ENCODE data around the gene UBALD2. TPM values are rescaled to one million over a fixed set of nuclear protein-coding genes. Genes with fewer than 3 reads are reported as not detected.

Gene UBALD2
- total and polyA plus RNA-seq, 2 donors (not counting 1 experiment from before 2014, with no cell fraction given): 4.1 to 7.3 TPM

DNA sequence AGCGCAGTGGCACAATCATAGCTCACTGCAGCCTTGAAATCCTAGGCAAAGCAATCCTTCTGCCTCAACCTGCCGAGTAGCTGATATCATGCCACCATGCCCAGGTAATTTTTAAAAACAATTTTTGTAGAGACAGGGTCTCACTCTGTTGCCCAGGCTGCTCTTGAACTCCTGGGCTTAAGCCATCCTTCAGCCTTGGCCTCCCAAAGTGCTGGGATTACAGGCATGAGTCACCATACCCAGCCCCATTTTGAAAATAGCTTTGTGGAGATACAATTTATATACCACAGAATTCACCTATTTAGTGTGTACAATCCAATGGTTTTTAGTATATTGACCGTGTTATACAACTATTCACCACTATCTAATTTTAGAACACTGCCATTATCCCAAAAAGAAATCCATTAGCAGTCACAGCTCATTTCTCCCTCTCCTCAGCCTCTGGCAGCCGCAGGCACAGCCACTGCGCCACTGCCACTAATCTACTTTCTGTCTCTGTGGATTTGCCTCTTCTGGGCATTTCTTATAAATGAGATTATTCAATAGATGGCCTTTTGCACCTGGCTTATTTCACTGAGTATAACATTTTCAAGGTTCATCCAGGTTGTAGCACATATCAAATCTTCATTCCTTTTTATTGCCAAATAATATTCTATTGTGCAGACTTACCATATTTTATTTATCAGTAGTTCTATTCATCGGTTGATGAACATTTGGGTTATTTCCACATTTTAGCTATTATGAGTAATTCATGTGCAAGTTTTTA, 31.4 kb upstream of the UBALD2 start:
- Histone ChIP-seq H3K4me1 (ENCODE audit: control insufficient read depth, extremely low read depth, insufficient read depth, low read length) (peaks cover 2% of the 10 kb centered on the region), H3K9me3 (ENCODE audit: control insufficient read depth, insufficient read depth, low read depth, low read length) (no peaks in the 10 kb centered on the region), H3K4me2 (ENCODE audit: extremely low read depth, insufficient read depth, low read length) (no peak overlapping the region), H3K27me3 (ENCODE audit: control insufficient read depth, insufficient read depth, low read length) (no peaks in the 10 kb centered on the region), H4K20me1 (ENCODE audit: control insufficient read depth, extremely low read depth, insufficient read depth, low read length) (no peaks in the 10 kb centered on the region), H3K9ac (ENCODE audit: insufficient read depth, low read length) (no peak overlapping the region), H3K79me2 (ENCODE audit: control insufficient read depth, insufficient read depth, low read length) (no peaks in the 10 kb centered on the region), H3K4me3 (replicated peaks in 1 of 4; ENCODE audit: control extremely low read depth in 1 of 4, insufficient read depth in 1 of 4, low read depth in 3 of 4, low read length in 4 of 4) (no peak overlapping the region), H3K27ac (ENCODE audit: insufficient read depth, low read length) (no peak overlapping the region), H2AFZ (ENCODE audit: low read length) (no peak overlapping the region), H3K36me3 (ENCODE audit: control insufficient read depth, insufficient read depth, low read length) (no peaks in the 10 kb centered on the region)
- no peak for TF ChIP-seq EZH2 (IDR thresholded peaks at IDR 0.05; ENCODE audit: low read length, missing control alignments)
- TF ChIP-seq, protein P1, sequence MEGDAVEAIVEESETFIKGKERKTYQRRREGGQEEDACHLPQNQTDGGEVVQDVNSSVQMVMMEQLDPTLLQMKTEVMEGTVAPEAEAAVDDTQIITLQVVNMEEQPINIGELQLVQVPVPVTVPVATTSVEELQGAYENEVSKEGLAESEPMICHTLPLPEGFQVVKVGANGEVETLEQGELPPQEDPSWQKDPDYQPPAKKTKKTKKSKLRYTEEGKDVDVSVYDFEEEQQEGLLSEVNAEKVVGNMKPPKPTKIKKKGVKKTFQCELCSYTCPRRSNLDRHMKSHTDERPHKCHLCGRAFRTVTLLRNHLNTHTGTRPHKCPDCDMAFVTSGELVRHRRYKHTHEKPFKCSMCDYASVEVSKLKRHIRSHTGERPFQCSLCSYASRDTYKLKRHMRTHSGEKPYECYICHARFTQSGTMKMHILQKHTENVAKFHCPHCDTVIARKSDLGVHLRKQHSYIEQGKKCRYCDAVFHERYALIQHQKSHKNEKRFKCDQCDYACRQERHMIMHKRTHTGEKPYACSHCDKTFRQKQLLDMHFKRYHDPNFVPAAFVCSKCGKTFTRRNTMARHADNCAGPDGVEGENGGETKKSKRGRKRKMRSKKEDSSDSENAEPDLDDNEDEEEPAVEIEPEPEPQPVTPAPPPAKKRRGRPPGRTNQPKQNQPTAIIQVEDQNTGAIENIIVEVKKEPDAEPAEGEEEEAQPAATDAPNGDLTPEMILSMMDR (conservative IDR thresholded peaks at IDR 0.05 in 1 of 2, IDR thresholded peaks at IDR 0.05 in 1 of 2; ENCODE audit: low read depth in 1 of 2, low read length in 2 of 2): no peak
- no peak for DNase-seq (ENCODE audit: low read depth in 2 of 2)

DNA sequence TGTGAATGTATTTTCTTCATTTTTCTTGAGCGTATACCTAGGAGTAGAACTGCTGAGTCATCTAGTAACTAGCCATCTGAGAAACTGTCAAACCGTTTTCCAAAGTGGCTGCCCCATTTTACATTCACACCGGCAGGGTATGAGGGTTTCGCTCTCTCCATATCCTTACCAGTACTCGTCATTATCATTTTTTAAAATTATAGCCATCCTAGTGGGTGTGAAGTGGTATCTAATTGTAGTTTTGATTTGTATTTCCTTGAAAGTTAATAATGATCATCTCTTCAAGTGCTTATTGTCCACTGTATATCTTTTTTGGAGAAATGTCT, 30.8 kb upstream of the UBALD2 start:
- H3K4me1 ChIP-seq (ENCODE audit: control insufficient read depth, extremely low read depth, insufficient read depth, low read length): peaks cover 2% of the 10 kb centered on the region
- no peaks in the 10 kb centered on the region for H3K9me3 ChIP-seq (ENCODE audit: control insufficient read depth, insufficient read depth, low read depth, low read length)
- no peaks in the 10 kb centered on the region for H3K27me3 ChIP-seq (ENCODE audit: control insufficient read depth, insufficient read depth, low read length)
- DNase-seq (ENCODE audit: low read depth in 2 of 2): no peak
- no peaks in the 10 kb centered on the region for H3K36me3 ChIP-seq (ENCODE audit: control insufficient read depth, insufficient read depth, low read length)
- H3K4me2 ChIP-seq (ENCODE audit: extremely low read depth, insufficient read depth, low read length): no peak overlapping the region
- no peak overlapping the region for H3K9ac ChIP-seq (ENCODE audit: insufficient read depth, low read length)
- no peak overlapping the region for H3K4me3 ChIP-seq (replicated peaks in 1 of 4; ENCODE audit: control extremely low read depth in 1 of 4, insufficient read depth in 1 of 4, low read depth in 3 of 4, low read length in 4 of 4)
- H2AFZ ChIP-seq (ENCODE audit: low read length): no peak overlapping the region
- H3K79me2 ChIP-seq (ENCODE audit: control insufficient read depth, insufficient read depth, low read length): no peaks in the 10 kb centered on the region
- no peaks in the 10 kb centered on the region for H4K20me1 ChIP-seq (ENCODE audit: control insufficient read depth, extremely low read depth, insufficient read depth, low read length)
- no peak overlapping the region for H3K27ac ChIP-seq (ENCODE audit: insufficient read depth, low read length)
- TF ChIP-seq, protein P1 (conservative IDR thresholded peaks at IDR 0.05 in 1 of 2, IDR thresholded peaks at IDR 0.05 in 1 of 2; ENCODE audit: low read depth in 1 of 2, low read length in 2 of 2): no peak
- no peak for TF ChIP-seq EZH2 (IDR thresholded peaks at IDR 0.05; ENCODE audit: low read length, missing control alignments)

DNA sequence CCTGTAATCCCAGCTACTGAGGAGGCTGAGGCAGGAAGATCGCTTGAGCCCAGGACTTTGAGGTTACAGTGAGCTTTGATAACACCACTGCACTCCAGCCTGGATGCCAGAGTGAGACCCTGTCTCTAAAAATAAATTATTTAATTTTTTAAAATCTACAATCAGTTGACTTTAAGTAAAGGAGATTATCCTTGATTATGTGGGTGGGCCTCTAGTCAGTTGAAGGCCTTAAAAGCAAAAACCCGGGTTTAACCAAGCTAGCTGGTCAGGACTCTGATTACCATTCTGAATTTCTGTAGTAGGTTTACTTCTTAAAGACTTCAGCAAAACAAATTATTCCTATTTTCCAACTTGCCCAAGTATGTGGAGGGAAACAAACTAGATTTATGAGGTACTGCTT, 29.3 kb upstream of the UBALD2 start:
- Histone ChIP-seq H3K4me2 (ENCODE audit: extremely low read depth, insufficient read depth, low read length) (no peak overlapping the region), H4K20me1 (ENCODE audit: control insufficient read depth, extremely low read depth, insufficient read depth, low read length) (no peaks in the 10 kb centered on the region), H3K27ac (ENCODE audit: insufficient read depth, low read length) (no peak overlapping the region)

More for the DNA sequence above, 29.3 kb upstream of the UBALD2 start:
- Histone ChIP-seq H2AFZ (ENCODE audit: low read length) (no peak overlapping the region), H3K9ac (ENCODE audit: insufficient read depth, low read length) (no peak overlapping the region), H3K36me3 (ENCODE audit: control insufficient read depth, insufficient read depth, low read length) (no peaks in the 10 kb centered on the region), H3K27me3 (ENCODE audit: control insufficient read depth, insufficient read depth, low read length) (peaks cover 4% of the 10 kb centered on the region), H3K79me2 (ENCODE audit: control insufficient read depth, insufficient read depth, low read length) (no peaks in the 10 kb centered on the region), H3K4me3 (replicated peaks in 1 of 4; ENCODE audit: control extremely low read depth in 1 of 4, insufficient read depth in 1 of 4, low read depth in 3 of 4, low read length in 4 of 4) (no peak overlapping the region), H3K9me3 (ENCODE audit: control insufficient read depth, insufficient read depth, low read depth, low read length) (no peaks in the 10 kb centered on the region), H3K4me1 (ENCODE audit: control insufficient read depth, extremely low read depth, insufficient read depth, low read length) (peaks cover 2% of the 10 kb centered on the region)
- TF ChIP-seq EZH2 (IDR thresholded peaks at IDR 0.05; ENCODE audit: low read length, missing control alignments): no peak
- TF ChIP-seq, protein P1 (conservative IDR thresholded peaks at IDR 0.05 in 1 of 2, IDR thresholded peaks at IDR 0.05 in 1 of 2; ENCODE audit: low read depth in 1 of 2, low read length in 2 of 2): no peak
- DNase-seq (ENCODE audit: low read depth in 2 of 2): no peak
